GM18951 (cell line): ENCODE measurements around the gene ARRB1.

Experiments used
- POLR2A ChIP-seq: IDR thresholded peaks from 4 replicates; pipeline ENCODE4 v1.6.1; 2011; ENCODE audit warnings: mild to moderate bottlenecking; ENCODE audit not compliant: insufficient read length, insufficient read depth; ENCODE audit errors: extremely low read depth
- in situ Hi-C: fragments of 300-500 bp; cut with MboI; formaldehyde crosslinking; loops from one replicate; pipeline ENCODE4 v1.12.0; 2022; ENCODE audit warnings: low sequenced_read_pairs, mixed read lengths, inconsistent platforms; ENCODE audit not compliant: unreplicated experiment

Gene ARRB1

DNA sequence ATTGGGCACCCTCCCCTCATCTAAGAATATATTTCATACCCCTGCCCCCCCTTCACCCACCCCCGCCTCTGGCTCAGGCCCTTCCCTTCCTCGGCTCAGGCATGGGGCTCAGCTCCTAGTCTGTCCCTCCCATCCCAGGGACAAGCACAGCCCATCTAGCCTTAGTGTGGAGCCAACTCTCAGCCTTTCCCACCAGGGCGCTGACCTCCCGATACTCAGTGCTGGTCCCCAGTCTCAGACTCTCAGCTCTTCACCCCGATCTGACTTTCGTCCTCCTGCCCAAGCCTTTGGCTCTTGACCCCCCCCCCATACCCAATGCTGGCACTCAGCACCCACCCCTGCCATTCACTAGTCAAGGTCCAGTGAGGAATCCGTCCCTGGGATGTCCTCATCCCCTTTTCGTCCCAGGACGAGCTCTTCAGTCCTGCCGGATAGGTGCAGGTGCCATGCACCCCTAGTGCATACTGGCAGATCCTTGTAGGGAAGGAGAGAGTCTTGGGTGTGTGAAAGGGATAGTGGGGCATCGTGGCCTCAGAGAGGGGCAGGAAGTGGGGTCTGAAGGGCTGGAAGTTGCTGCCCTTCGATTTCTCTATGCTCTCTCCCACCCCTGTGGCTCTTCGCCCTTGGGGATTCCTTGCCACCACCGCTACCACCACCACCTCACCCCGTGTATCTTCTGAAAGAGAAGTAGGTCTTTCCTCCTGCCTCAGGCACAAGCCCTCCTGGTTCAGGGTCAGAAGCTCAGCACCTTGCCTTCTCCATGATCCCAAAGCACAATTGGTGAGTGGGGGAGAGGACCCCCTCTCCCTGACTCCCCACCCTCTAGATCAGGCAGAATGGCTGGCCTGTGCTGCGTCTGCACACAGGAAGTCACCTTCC lies 108.5 kb downstream of the ARRB1 start:
- in situ Hi-C loops: no loop called here

GRCh38 chr11:75241906-75242644 lies 109.4 kb downstream of the ARRB1 start:
- in situ Hi-C loops: no loop called here
- TF ChIP-seq POLR2A: no peak

More for the DNA sequence above, 108.5 kb downstream of the ARRB1 start:
- TF ChIP-seq POLR2A: no peak

DNA sequence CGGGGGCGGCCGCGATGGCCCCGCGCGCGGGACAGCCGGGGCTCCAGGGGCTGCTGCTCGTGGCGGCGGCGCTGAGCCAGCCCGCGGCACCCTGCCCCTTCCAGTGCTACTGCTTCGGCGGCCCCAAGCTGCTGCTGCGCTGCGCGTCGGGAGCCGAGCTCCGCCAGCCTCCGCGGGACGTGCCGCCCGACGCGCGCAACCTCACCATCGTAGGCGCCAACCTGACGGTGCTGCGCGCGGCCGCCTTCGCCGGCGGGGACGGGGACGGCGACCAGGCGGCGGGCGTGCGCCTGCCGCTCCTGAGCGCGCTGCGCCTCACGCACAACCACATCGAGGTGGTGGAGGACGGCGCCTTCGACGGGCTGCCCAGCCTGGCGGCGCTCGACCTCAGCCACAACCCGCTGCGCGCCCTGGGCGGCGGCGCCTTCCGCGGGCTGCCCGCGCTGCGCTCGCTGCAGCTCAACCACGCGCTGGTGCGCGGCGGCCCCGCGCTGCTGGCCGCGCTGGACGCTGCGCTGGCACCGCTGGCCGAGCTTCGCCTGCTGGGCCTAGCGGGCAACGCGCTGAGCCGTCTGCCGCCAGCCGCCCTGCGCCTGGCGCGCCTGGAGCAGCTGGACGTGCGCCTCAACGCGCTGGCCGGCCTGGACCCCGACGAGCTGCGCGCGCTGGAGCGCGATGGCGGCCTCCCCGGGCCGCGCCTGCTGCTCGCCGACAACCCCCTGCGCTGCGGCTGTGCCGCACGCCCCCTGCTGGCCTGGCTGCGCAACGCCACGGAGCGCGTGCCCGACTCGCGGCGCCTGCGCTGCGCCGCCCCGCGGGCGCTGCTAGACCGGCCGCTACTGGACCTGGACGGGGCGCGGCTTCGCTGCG lies 110.2 kb downstream of the ARRB1 start:
- in situ Hi-C loops: no loop called here
- TF ChIP-seq POLR2A: no peak

DNA sequence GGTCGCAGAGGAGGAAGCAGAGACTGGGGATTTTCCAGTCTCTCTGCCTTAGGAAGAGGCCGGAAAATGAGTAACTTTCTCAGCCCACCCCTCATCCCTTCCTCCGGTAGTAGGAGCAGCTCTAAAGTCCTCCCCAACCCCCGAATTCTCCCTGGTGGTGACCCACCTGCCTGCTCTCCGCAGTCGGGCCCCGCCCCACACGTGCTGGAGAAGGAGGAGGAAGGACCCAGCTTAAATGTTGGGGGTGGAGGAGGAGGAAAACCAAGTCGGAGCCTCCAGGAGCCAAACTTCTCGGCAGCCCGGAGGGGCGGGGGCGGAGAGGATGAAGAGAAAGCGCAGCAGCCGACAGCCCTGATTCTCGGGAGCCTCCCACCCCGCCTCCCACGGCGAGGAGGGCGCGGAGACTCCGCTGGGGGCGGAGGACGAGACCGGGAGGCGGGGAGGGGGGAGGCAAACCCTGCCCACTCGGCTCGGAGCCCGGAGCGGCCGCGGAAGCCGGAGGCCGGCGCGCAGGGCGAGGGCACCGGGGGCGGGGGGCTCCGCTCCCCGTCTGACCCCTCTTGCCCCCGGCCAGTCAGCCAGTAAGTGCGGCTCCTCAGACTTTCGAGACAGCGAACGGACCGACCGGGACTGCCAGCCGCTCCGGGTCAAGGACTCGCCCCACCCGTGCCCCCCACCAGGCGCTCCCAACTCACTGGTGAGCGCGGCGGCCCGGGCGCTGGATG lies 111.0 kb downstream of the ARRB1 start, which contains the start of gene TPBGL:
TSS of gene TPBGL (plus strand) at position 464 of the 725 bp plus-strand sequence. CDS start 276 bp downstream, outside the sequence.
- TF ChIP-seq POLR2A: no peak
- in situ Hi-C loops: no loop called here

- in situ Hi-C loops: loop anchor here (10.0 kb wide), 1 partner anchor 95 kb away; no protein-coding TSS in a partner anchor
- no peak for TF ChIP-seq POLR2A
Measured at GRCh38 chr11:75239531-75240290, 111.8 kb downstream of the ARRB1 start.

GRCh38 chr11:75238595-75239440 lies 112.6 kb downstream of the ARRB1 start:
- no peak for TF ChIP-seq POLR2A
- in situ Hi-C loops: loop anchor here (10.0 kb wide), 1 partner anchor 94 kb away; no protein-coding TSS in a partner anchor

DNA sequence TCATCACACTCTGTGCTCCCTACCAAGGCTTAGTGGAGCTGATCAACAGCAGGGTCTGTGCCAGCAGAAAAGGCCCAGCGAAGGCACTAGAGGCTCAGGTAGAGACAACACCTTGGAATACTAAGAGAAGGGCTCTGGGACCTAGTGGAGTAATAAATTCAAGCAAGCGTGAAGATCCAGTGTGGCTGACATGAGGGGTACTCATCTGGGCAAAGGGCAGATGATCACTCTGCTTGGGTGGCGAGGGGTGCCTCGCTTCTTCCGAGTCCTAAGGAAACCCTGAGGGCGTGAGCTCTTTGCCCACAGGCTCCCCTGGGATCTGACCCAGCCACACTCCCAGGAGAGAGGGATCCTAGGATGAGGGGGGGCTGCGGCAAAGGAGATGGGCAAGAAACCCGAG lies 114.4 kb downstream of the ARRB1 start:
- TF ChIP-seq POLR2A: no peak
- in situ Hi-C loops: loop anchor here (10.0 kb wide), 1 partner anchor 92 kb away; no protein-coding TSS in a partner anchor

DNA sequence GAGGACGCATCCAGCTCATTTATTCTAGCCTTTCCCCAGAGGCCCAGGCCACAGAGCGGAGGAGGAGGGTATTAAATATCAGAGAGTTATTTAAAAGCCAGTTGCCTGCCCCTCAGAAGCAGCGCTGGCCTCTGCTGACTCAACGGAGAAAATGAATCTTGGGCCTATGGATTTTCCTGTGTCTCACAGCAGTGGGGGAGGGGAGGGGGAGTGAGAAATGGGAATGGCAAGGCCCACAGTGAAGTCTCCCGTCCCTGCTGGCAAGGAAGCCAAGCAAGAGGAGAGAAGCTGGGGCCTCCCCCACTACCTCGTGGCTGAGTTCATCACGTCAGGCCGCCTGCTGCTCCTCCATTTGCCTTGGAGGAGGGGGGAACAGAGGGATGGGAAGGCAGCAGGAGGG lies 115.4 kb downstream of the ARRB1 start:
- in situ Hi-C loops: loop anchor here (10.0 kb wide), 1 partner anchor 91 kb away; no protein-coding TSS in a partner anchor
- TF ChIP-seq POLR2A: no peak

DNA sequence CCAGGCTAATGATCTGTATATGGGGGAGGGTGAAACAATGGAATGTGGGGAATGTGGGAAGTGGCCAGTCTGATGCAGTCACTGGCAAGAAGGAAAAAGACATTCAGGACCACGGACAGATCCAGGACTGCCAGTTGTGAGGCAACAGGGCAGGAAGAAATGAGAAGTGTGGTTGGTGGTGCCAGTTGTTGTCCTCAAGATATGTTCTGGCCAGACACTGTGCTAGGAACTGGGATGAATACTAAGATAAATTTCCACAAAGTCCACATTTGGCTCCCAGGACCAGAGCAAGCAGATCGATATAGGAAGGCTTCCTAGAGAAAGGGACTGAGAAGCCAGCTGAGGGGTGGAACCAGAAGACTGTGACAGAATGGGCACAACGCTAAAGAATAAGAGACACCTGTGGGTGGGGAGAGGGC lies 117.7 kb downstream of the ARRB1 start:
- no peak for TF ChIP-seq POLR2A
- in situ Hi-C loops: loop anchor here (10.0 kb wide), 1 partner anchor 89 kb away; no protein-coding TSS in a partner anchor

- no peak for TF ChIP-seq POLR2A
- in situ Hi-C loops: loop anchor here (10.0 kb wide), 1 partner anchor 86 kb away; no protein-coding TSS in a partner anchor
Measured at GRCh38 chr11:75230621-75231020, 120.8 kb downstream of the ARRB1 start.
